NT2/D1 (cell line): ENCODE results near the gene GNAO1.

Source experiments
- DNase-seq: peaks from one replicate; pipeline ENCODE4 v3.0.0-alpha.2; 2011; ENCODE audit warnings: low read depth, low spot score
- H3K27me3 ChIP-seq: 2 replicates; pipeline ENCODE4 v1.6.0; 2011; ENCODE audit warnings: mild to moderate bottlenecking; ENCODE audit not compliant: insufficient read length, insufficient read depth
- H3K36me3 ChIP-seq: 2 replicates; pipeline ENCODE4 v1.6.1; 2011; ENCODE audit warnings: mild to moderate bottlenecking, low read length, mixed read lengths; ENCODE audit not compliant: insufficient read depth, insufficient read length
- H3K4me1 ChIP-seq: 2 replicates; pipeline ENCODE4 v1.5.1; 2011; ENCODE audit not compliant: insufficient read depth, insufficient read length
- H3K4me3 ChIP-seq: 2 replicates; pipeline ENCODE4 v1.5.1; 2011; ENCODE audit warnings: low read depth; ENCODE audit not compliant: insufficient read length
- H3K9ac ChIP-seq: 2 replicates; pipeline ENCODE4 v1.6.0; 2011; ENCODE audit warnings: low read depth; ENCODE audit not compliant: insufficient read length
- H3K9me3 ChIP-seq: 2 replicates; pipeline ENCODE4 v1.5.1; 2011; ENCODE audit warnings: mild to moderate bottlenecking, low read length; ENCODE audit not compliant: insufficient read depth
- SUZ12 ChIP-seq: IDR thresholded peaks from 2 replicates; pipeline ENCODE4 v1.6.1; 2011; ENCODE audit not compliant: insufficient read length, insufficient read depth; ENCODE audit errors: extremely low read depth
- YY1 ChIP-seq: IDR thresholded peaks from 2 replicates; pipeline ENCODE4 v1.6.1; 2011; ENCODE audit not compliant: insufficient read length, insufficient read depth
- ZNF274 ChIP-seq: IDR thresholded peaks from 2 replicates; pipeline ENCODE4 v1.6.1; 2011; ENCODE audit warnings: mild to moderate bottlenecking, low read depth, low read length

Gene GNAO1

DNA sequence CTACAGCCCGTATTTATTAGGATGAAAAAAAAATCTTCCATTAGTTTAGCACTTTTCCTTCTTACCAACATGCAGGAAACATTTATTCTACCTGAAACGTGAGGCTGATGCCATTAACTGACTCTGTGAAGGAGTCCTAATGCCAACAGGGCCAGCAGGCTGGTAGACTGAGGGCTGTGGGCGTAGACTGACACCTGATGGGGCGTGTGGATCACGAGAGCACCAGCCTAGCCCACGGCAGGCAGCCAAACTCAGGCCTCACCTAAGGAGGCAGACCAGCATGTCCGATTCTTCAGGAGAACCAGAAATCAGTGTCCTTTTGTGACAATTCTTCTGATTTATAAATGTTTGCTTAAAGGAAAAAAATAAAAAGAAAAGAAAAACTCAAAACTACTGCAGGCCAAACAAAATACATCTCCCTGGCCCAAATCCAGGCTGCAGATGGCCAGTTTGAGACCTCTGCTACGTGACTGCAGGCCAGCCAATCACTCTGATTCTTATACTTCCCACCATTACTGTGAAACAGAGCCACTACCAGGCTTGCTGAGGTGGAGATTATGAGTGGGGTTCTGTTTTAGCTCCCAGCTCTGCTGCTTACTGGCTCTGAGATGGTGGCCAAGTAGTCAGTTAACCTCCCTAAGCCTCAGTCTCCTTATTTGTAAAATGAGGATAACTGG, 66.5 kb downstream of the GNAO1 start:
- DNase-seq = no peak
- Histone ChIP-seq H3K36me3 (no peaks in the 10 kb centered on the region), H3K4me3 (no peak overlapping the region), H3K27me3 (no peaks in the 10 kb centered on the region), H3K9ac (no peak overlapping the region), H3K4me1 (no peaks in the 10 kb centered on the region), H3K9me3 (no peaks in the 10 kb centered on the region)
- TF ChIP-seq SUZ12 = no peak
- no peak for TF ChIP-seq YY1
- TF ChIP-seq ZNF274 = no peak

DNA sequence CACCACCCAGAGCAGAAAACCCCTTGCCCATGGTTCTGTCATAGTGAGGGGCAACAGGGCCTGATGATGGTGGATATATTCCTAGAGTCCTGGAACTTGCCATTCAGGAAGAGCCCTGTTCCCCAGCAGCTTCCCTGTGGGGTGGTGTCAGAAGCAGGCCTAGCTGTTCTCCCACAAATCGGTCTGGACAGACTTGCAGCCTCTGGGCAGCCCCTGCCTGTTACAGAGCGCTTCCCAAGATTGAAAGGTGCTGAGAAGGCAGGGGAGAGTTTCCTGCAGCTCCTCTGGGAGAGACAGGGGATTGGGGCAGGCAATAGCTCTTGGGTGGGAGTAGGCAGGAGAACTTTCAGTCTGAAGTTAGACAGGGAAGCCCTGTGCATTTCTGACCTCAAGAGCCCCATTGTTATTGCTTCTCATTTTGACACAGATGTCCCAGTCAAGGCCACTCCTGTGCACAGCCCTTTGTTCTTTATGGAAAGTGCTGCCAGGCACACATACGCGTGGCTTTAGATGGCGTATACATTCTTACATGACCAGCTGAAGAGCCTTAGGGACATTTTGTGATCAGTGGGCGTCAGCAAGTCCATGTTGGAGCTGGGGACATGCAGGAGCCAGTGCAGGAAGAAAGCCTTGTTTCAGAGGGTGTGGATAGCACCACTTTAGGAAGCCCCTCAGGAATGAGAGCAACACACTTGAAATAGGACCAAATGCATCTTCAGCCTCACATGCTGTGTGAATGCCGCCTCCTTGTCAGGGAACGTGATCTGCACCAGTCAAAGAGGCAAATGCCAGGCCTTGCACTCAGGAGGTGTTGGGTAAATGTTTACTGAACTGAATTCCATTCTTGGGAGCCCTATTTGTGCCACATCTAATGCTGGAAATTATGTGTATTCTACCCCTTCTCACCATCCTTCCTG, 67.5 kb downstream of the GNAO1 start:
- H3K4me3 ChIP-seq = no peak overlapping the region
- no peak overlapping the region for H3K9ac ChIP-seq
- no peaks in the 10 kb centered on the region for H3K36me3 ChIP-seq
- H3K4me1 ChIP-seq = peaks cover 2% of the 10 kb centered on the region
- no peaks in the 10 kb centered on the region for H3K27me3 ChIP-seq
- no peak for DNase-seq
- TF ChIP-seq YY1 = no peak
- TF ChIP-seq ZNF274 = no peak
- no peak for TF ChIP-seq SUZ12
- H3K9me3 ChIP-seq = no peaks in the 10 kb centered on the region

DNA sequence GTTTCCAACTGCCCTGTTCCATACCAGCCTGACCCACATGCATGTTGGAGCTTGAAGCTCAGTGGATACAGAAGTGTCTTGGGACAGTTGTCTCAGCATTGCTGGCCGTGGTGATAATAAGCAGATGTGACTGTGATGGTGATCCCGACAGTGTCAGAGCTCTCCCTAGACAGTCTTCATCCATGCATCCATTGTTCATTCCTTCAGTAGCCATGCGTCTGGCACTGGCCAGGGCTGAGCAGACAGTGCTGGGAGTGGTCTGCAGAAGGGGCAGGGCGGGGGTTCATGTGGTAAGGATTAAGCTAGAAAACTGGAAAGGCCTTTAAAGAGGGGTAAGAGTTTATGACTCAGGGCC, 68.1 kb downstream of the GNAO1 start:
- H3K9me3 ChIP-seq = no peaks in the 10 kb centered on the region
- H3K4me1 ChIP-seq = peaks cover 7% of the 10 kb centered on the region
- DNase-seq = no peak
- TF ChIP-seq ZNF274 (no peak), YY1 (no peak)
- H3K36me3 ChIP-seq = no peaks in the 10 kb centered on the region
- H3K4me3 ChIP-seq = no peak overlapping the region
- H3K9ac ChIP-seq = no peak overlapping the region
- H3K27me3 ChIP-seq = no peaks in the 10 kb centered on the region

DNA sequence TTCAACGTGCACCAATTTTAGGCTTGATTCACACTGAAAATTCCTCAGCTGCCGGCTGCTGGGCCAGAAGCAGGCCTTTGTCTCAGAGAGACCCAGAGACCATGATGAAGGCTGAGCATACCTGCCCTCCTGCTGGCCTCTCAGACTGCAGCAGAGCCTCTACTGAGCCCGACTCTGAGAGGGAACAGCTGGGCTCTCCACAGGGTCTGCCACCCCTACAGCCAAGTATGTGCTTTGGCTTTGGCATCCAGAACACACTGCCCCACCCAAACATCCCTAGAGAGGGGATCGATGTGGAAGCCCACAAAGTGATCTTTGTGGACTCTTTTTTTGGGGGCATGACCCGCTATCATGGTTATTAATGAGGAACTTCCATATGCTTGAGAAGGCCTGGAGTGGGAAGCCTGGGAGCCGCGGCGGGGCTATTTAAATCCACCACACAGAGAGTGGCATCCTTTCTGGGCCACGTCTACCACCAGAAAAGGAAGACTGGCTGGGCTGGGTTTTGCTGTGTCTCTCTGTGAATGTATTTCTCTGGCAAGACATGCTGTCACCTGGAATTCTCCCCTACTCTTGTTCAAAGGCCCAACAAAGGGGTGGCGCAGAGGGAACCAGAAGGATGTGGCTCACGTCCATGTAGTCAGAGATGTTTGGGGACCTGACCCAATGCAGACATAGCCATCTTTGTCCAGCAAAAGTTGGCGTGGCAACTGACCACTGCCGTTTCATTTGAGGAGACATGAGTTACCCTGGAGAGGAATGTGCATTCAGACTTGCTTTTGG, 69.3 kb downstream of the GNAO1 start:
- no peak overlapping the region for H3K4me3 ChIP-seq
- no peaks in the 10 kb centered on the region for H3K36me3 ChIP-seq
- H3K9ac ChIP-seq = no peak overlapping the region
- DNase-seq = no peak
- TF ChIP-seq ZNF274 = no peak
- H3K9me3 ChIP-seq = no peaks in the 10 kb centered on the region
- H3K27me3 ChIP-seq = no peaks in the 10 kb centered on the region
- H3K4me1 ChIP-seq = peaks cover 7% of the 10 kb centered on the region

DNA sequence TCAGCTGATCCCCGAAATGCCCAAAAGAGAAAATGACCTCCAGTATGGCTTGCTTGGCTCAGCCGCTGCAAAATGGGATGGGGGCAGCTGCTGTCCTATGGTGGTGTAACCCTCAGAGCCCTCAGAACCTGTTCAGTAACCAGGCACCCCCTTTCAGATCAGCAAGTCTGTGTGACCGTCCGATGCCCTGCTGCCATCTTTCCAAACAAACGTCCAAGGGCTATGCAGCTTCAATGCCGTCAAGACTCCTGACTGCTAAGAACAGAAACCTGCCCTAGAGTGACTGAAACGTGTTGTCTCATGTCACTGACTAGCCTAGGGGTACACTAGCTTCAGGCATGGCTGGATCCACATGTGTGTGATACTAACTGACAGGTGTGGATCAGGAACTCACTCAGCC, 70.4 kb downstream of the GNAO1 start:
- no peak overlapping the region for H3K4me3 ChIP-seq

DNA sequence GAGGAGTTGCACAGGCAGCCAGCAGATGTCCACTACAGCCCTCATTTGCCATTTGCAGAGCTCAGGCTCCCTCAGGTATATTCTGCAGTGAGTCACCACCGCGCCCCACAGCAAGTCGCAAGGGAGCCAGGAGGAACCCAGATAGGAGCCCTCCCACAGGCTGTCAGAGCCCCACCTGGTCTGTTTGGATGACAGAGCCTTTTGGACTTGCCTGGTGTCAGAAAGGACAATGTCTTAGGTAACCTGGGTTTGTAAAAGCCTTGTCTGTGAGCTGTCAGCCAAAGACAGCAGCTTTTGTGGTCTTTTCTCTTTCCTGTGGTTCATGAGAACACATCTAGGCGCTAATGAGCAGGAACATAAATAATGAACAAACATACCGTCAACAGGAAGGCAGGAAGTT, 70.9 kb downstream of the GNAO1 start:
- Histone ChIP-seq H3K36me3 (no peaks in the 10 kb centered on the region), H3K4me3 (no peak overlapping the region), H3K4me1 (peaks cover 7% of the 10 kb centered on the region), H3K9ac (no peak overlapping the region), H3K27me3 (no peaks in the 10 kb centered on the region), H3K9me3 (no peaks in the 10 kb centered on the region)
- no peak for TF ChIP-seq ZNF274
- TF ChIP-seq YY1 = no peak
- no peak for TF ChIP-seq SUZ12
- DNase-seq = no peak

More for the DNA sequence above, 70.4 kb downstream of the GNAO1 start:
- no peak overlapping the region for H3K9ac ChIP-seq
- H3K4me1 ChIP-seq = peaks cover 7% of the 10 kb centered on the region
- H3K27me3 ChIP-seq = no peaks in the 10 kb centered on the region
- TF ChIP-seq SUZ12 = no peak
- no peak for TF ChIP-seq YY1
- H3K9me3 ChIP-seq = no peaks in the 10 kb centered on the region
- no peaks in the 10 kb centered on the region for H3K36me3 ChIP-seq
- DNase-seq = no peak

DNA sequence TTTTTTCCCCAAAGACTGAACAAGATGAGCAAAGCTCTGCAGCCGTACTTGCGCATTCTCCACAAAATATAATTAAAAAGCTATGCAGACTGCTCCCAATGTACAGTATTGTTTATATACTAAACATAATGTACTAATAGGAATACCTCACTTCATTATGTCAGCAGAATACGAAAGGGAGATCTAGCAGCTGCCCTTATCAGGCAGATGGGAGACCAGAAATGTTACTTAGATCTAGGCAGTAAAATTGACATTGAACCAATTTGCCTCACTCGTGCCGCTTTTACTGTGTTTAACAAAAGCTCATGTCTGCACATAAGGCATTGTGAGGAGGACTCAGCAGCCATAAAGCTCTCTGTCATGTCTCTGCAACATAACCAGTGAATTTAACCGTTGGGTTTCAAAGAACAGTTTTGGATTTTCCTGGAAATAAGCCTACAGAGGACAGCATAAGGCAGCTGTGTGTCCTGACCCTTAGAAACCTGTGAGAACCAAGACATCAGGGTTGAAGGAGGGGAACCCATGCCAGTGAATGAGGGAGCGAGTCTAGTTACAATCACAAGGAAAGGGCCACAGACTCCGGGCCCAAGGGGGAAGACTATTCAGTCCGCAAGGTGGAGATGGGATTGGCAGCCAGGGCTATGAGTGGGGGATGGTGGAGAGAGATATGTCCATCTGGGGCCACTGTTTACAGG, 71.4 kb downstream of the GNAO1 start:
- Histone ChIP-seq H3K9ac (no peak overlapping the region), H3K4me1 (peaks cover 7% of the 10 kb centered on the region), H3K9me3 (no peaks in the 10 kb centered on the region), H3K36me3 (no peaks in the 10 kb centered on the region), H3K4me3 (no peak overlapping the region), H3K27me3 (no peaks in the 10 kb centered on the region)
- DNase-seq = no peak
- TF ChIP-seq SUZ12 (no peak), YY1 (no peak), ZNF274 (no peak)
